HepG2 (cell line): ENCODE results near the gene PRDX2. TPM values are rescaled to one million over a fixed set of nuclear protein-coding genes. Genes with fewer than 3 reads are reported as not detected.

Experiments
- GPN1 ChIP-seq: sonication (generic); formaldehyde crosslinking; IDR thresholded peaks from 2 replicates; pipeline ENCODE4 v1.5.1; 2020; ENCODE audit warnings: missing genetic modification reagents, borderline replicate concordance
- MXD1 ChIP-seq: sonication (generic); formaldehyde crosslinking; IDR thresholded peaks from 2 replicates; pipeline ENCODE4 v1.4.0; 2020; ENCODE audit warnings: mild to moderate bottlenecking, missing genetic modification reagents
- MYNN ChIP-seq: sonication (generic); formaldehyde crosslinking; IDR thresholded peaks from 2 replicates; pipeline ENCODE4 v1.4.0; 2020; ENCODE audit warnings: mild to moderate bottlenecking, low read depth, missing genetic modification reagents
- NFE2L2 ChIP-seq: fragments of 150-350 bp; IDR thresholded peaks from 2 replicates; pipeline ENCODE4 v1.6.1; 2014; ENCODE audit warnings: low read length
- PAWR ChIP-seq: sonication (generic); formaldehyde crosslinking; IDR thresholded peaks from 2 replicates; pipeline ENCODE4 v1.4.0; 2020; ENCODE audit warnings: missing genetic modification reagents, mild to moderate bottlenecking, borderline replicate concordance
- SKI ChIP-seq: fragments of 450-650 bp; IDR thresholded peaks from one replicate; pipeline ENCODE4 v1.6.1; 2018; ENCODE audit warnings: mild to moderate bottlenecking; ENCODE audit not compliant: partially characterized antibody
- SNAPC2 ChIP-seq: sonication (generic); formaldehyde crosslinking; IDR thresholded peaks from 2 replicates; pipeline ENCODE4 v1.8.1; 2022; ENCODE audit warnings: mild to moderate bottlenecking, missing genetic modification reagents
- ZFP36L1 ChIP-seq: sonication (generic); formaldehyde crosslinking; IDR thresholded peaks from 2 replicates; pipeline ENCODE4 v1.8.0; 2022; ENCODE audit warnings: mild to moderate bottlenecking, missing genetic modification reagents, moderate library complexity
- ZNF235 ChIP-seq: sonication (generic); formaldehyde crosslinking; IDR thresholded peaks from 2 replicates; pipeline ENCODE4 v1.8.1; 2023; ENCODE audit warnings: mild to moderate bottlenecking, missing genetic modification reagents, borderline replicate concordance
- ZNF788 ChIP-seq: sonication (generic); formaldehyde crosslinking; IDR thresholded peaks from 2 replicates; pipeline ENCODE4 v1.5.0; 2020; ENCODE audit warnings: mild to moderate bottlenecking, missing genetic modification reagents, borderline replicate concordance
- ZNF883 ChIP-seq: sonication (generic); formaldehyde crosslinking; IDR thresholded peaks from 2 replicates; pipeline ENCODE4 v1.5.1; 2020; ENCODE audit warnings: mild to moderate bottlenecking, missing genetic modification reagents; ENCODE audit errors: not compliant biosample characterization
- polyA plus RNA-seq, 8 experiments: library from polyadenylated mRNA; depleted of rRNA in 3 of 8; stranded (reverse) in 7 of 8; unstranded in 1 of 8; fragments of >200 nt; fragmentation: Illumina TruSeq in 4 of 8; extraction: Trizol in 4 of 8; gene quantifications; 2 replicates each; pipeline versions ENCODE4 v1.2.1 to v1.2.3, GENCODE V29; 2011 to 2016; ENCODE audit warnings: low read depth in 4 of 8, missing spikeins in 1 of 8, mixed read lengths in 1 of 8; ENCODE audit not compliant: insufficient read depth in 1 of 8
- total RNA-seq, 5 experiments: library from RNA; depleted of rRNA; stranded (reverse); fragments of >200 nt; fragmentation: Illumina TruSeq; extraction: Trizol; gene quantifications; 2 replicates each; pipeline ENCODE4 v1.2.3, GENCODE V29; 2016; ENCODE audit warnings: low read depth in 1 of 5
- TF ChIP-seq, protein P1 (sequence below): IDR thresholded peaks from 2 replicates; pipeline ENCODE4 v1.6.1; 2016; ENCODE audit warnings: low read depth, control low read depth
- TF ChIP-seq, protein P2 (sequence below): sonication (generic); formaldehyde crosslinking; IDR thresholded peaks from 2 replicates; pipeline ENCODE4 v1.8.1; 2023; ENCODE audit warnings: mild to moderate bottlenecking, missing genetic modification reagents
- TF ChIP-seq, protein P3 (sequence below): sonication (generic); formaldehyde crosslinking; IDR thresholded peaks from 2 replicates; pipeline ENCODE4 v1.4.0; 2020; ENCODE audit warnings: mild to moderate bottlenecking, missing genetic modification reagents
- TF ChIP-seq, protein P4 (sequence below): sonication (generic); formaldehyde crosslinking; IDR thresholded peaks from 2 replicates; pipeline ENCODE4 v1.9.0; 2022; ENCODE audit warnings: missing genetic modification reagents, mild to moderate bottlenecking, borderline replicate concordance

PRDX2 gene
- total and polyA plus RNA-seq, 2 of the 13 experiments (the other 11 are each of a cell fraction or from before 2014, with no cell fraction given), result 218 to 381 TPM

DNA sequence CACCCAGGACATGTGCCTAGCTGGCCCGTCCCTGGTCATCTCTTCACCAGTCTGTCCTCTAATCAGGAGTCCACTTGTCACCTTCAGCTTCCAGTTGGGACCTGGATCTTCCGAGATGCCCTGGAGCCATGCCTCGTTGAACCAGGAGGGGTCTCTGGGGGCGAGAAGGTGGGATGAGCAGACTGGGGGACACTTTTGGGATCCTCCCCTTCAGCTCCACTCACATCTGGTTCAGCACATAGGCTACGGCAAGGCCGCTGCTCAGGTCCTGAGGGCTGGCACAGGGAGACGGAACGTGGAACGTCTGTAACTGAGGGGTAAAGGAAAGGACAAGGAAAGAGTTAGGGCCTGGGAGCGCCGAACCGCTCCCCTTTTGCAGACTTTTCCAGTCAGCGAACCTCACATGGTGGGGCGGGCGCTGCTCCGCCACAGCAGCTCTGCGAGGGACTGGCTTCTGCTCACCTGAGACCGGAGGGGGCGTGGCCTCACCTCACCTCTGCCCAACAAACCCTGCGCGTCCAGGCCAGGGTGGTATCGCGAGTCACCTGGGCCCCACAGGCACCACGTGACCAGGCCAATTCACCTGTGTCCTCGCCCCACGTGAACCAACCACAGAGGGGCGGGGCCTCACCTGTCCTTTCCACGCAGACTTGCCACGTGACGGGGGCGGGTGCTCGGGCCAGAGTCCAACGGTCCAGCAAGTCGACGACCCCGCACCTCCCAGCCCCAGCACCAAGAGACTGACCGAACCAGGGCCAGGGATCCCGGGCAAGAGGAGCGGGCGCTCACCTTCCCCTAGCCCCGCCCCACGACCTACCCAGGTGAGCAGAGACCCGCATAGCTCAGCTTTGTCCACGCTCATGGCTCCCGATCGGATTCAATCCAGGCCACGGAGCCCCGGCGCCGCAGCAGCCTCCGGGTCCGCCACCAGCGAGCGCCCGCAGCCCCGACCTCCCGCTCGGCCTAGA lies 26.7 kb downstream of the PRDX2 start, which contains the start of gene HOOK2 (continued):
- peak; percentile 68; the same call in 1 of the 2 replicates for TF ChIP-seq MXD1 (CRISPR knock-in tag)
- TF ChIP-seq, protein P1, sequence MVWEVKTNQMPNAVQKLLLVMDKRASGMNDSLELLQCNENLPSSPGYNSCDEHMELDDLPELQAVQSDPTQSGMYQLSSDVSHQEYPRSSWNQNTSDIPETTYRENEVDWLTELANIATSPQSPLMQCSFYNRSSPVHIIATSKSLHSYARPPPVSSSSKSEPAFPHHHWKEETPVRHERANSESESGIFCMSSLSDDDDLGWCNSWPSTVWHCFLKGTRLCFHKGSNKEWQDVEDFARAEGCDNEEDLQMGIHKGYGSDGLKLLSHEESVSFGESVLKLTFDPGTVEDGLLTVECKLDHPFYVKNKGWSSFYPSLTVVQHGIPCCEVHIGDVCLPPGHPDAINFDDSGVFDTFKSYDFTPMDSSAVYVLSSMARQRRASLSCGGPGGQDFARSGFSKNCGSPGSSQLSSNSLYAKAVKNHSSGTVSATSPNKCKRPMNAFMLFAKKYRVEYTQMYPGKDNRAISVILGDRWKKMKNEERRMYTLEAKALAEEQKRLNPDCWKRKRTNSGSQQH (CRISPR knock-in tag), result peak; percentile 77; the same call in 1 of the 2 replicates
- TF ChIP-seq, protein P2, sequence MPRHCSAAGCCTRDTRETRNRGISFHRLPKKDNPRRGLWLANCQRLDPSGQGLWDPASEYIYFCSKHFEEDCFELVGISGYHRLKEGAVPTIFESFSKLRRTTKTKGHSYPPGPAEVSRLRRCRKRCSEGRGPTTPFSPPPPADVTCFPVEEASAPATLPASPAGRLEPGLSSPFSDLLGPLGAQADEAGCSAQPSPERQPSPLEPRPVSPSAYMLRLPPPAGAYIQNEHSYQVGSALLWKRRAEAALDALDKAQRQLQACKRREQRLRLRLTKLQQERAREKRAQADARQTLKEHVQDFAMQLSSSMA (CRISPR knock-in tag), result no peak
- TF ChIP-seq ZNF235, result peak; percentile 48; the same call in 1 of the 2 replicates
- no peak for TF ChIP-seq SKI
- no peak for TF ChIP-seq GPN1 (CRISPR knock-in tag)
- peak; percentile 23; the same call in 1 of the 2 replicates for TF ChIP-seq ZNF788 (CRISPR knock-in tag)
- TF ChIP-seq NFE2L2, result no peak
- TF ChIP-seq SNAPC2 (CRISPR knock-in tag), result no peak; the same call in 1 of the 2 replicates
- TF ChIP-seq, protein P3, sequence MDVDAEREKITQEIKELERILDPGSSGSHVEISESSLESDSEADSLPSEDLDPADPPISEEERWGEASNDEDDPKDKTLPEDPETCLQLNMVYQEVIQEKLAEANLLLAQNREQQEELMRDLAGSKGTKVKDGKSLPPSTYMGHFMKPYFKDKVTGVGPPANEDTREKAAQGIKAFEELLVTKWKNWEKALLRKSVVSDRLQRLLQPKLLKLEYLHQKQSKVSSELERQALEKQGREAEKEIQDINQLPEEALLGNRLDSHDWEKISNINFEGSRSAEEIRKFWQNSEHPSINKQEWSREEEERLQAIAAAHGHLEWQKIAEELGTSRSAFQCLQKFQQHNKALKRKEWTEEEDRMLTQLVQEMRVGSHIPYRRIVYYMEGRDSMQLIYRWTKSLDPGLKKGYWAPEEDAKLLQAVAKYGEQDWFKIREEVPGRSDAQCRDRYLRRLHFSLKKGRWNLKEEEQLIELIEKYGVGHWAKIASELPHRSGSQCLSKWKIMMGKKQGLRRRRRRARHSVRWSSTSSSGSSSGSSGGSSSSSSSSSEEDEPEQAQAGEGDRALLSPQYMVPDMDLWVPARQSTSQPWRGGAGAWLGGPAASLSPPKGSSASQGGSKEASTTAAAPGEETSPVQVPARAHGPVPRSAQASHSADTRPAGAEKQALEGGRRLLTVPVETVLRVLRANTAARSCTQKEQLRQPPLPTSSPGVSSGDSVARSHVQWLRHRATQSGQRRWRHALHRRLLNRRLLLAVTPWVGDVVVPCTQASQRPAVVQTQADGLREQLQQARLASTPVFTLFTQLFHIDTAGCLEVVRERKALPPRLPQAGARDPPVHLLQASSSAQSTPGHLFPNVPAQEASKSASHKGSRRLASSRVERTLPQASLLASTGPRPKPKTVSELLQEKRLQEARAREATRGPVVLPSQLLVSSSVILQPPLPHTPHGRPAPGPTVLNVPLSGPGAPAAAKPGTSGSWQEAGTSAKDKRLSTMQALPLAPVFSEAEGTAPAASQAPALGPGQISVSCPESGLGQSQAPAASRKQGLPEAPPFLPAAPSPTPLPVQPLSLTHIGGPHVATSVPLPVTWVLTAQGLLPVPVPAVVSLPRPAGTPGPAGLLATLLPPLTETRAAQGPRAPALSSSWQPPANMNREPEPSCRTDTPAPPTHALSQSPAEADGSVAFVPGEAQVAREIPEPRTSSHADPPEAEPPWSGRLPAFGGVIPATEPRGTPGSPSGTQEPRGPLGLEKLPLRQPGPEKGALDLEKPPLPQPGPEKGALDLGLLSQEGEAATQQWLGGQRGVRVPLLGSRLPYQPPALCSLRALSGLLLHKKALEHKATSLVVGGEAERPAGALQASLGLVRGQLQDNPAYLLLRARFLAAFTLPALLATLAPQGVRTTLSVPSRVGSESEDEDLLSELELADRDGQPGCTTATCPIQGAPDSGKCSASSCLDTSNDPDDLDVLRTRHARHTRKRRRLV (CRISPR knock-in tag), result peak; percentile 35; the same call in 1 of the 2 replicates
- no peak for TF ChIP-seq PAWR (CRISPR knock-in tag)
- peak; percentile 73; the same call in 1 of the 2 replicates for TF ChIP-seq ZFP36L1 (CRISPR knock-in tag)
- peak; percentile 62 for TF ChIP-seq ZNF883
- TF ChIP-seq MYNN, result no peak
- TF ChIP-seq, protein P4, sequence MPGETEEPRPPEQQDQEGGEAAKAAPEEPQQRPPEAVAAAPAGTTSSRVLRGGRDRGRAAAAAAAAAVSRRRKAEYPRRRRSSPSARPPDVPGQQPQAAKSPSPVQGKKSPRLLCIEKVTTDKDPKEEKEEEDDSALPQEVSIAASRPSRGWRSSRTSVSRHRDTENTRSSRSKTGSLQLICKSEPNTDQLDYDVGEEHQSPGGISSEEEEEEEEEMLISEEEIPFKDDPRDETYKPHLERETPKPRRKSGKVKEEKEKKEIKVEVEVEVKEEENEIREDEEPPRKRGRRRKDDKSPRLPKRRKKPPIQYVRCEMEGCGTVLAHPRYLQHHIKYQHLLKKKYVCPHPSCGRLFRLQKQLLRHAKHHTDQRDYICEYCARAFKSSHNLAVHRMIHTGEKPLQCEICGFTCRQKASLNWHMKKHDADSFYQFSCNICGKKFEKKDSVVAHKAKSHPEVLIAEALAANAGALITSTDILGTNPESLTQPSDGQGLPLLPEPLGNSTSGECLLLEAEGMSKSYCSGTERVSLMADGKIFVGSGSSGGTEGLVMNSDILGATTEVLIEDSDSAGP (CRISPR knock-in tag), result peak; percentile 61; the same call in 1 of the 2 replicates
